Measurements from ENCODE around the gene ANK2. TPM values are rescaled to one million over a fixed set of nuclear protein-coding genes. Genes with fewer than 3 reads are reported as not detected.

ANK2 gene
- total RNA-seq, 1 experiment from 2014 or later = 5.6 TPM

- CTCF ChIA-PET = no interaction called here
- TF ChIP-seq MAX (IDR thresholded peaks at IDR 0.05) = peak; percentile 90
- no peak for TF ChIP-seq YY1 (IDR thresholded peaks at IDR 0.05; ENCODE audit: extremely low read depth, insufficient replicate concordance, low read depth, low read length)
- TF ChIP-seq SP1 (IDR thresholded peaks at IDR 0.05; ENCODE audit: low read depth) = peak; percentile 44
- no peak for TF ChIP-seq ZNF274 (IDR thresholded peaks at IDR 0.05; ENCODE audit: low read depth, low read length)
- TF ChIP-seq POLR2A (IDR thresholded peaks at IDR 0.05; ENCODE audit: borderline replicate concordance, extremely low read depth, insufficient read depth, insufficient read length) = no peak
- TF ChIP-seq CBX3 (IDR thresholded peaks at IDR 0.05; ENCODE audit: low read depth) = peak; percentile 95
- TF ChIP-seq FOSL1 (IDR thresholded peaks at IDR 0.05; ENCODE audit: low read depth) = peak; percentile 48; the same call in 1 of the 2 replicates
- no peak for TF ChIP-seq ZFX (IDR thresholded peaks at IDR 0.05)
- TF ChIP-seq, protein P1, sequence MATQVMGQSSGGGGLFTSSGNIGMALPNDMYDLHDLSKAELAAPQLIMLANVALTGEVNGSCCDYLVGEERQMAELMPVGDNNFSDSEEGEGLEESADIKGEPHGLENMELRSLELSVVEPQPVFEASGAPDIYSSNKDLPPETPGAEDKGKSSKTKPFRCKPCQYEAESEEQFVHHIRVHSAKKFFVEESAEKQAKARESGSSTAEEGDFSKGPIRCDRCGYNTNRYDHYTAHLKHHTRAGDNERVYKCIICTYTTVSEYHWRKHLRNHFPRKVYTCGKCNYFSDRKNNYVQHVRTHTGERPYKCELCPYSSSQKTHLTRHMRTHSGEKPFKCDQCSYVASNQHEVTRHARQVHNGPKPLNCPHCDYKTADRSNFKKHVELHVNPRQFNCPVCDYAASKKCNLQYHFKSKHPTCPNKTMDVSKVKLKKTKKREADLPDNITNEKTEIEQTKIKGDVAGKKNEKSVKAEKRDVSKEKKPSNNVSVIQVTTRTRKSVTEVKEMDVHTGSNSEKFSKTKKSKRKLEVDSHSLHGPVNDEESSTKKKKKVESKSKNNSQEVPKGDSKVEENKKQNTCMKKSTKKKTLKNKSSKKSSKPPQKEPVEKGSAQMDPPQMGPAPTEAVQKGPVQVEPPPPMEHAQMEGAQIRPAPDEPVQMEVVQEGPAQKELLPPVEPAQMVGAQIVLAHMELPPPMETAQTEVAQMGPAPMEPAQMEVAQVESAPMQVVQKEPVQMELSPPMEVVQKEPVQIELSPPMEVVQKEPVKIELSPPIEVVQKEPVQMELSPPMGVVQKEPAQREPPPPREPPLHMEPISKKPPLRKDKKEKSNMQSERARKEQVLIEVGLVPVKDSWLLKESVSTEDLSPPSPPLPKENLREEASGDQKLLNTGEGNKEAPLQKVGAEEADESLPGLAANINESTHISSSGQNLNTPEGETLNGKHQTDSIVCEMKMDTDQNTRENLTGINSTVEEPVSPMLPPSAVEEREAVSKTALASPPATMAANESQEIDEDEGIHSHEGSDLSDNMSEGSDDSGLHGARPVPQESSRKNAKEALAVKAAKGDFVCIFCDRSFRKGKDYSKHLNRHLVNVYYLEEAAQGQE (IDR thresholded peaks at IDR 0.05; ENCODE audit: low read depth) = no peak
- TF ChIP-seq JUND (IDR thresholded peaks at IDR 0.05) = peak; percentile 62; the same call in 1 of the 2 replicates
- TF ChIP-seq ELF1 (IDR thresholded peaks at IDR 0.05; ENCODE audit: borderline replicate concordance, low read depth) = no peak
- Histone ChIP-seq H3K36me3 (ENCODE audit: control insufficient read depth in 1 of 2, insufficient read depth in 2 of 2, low read length in 2 of 2) (no peaks in the 10 kb centered on the region), H4K20me1 (ENCODE audit: insufficient read depth) (no peaks in the 10 kb centered on the region), H3K4me3 (replicated peaks in 1 of 2; ENCODE audit: low read depth in 1 of 2, low read length in 2 of 2) (no peak overlapping the region), H3K4me1 (ENCODE audit: control insufficient read depth in 1 of 2, insufficient read depth in 2 of 2, low read length in 2 of 2) (peaks cover 0 to 7% of the 10 kb centered on the region in 2 experiments; a peak in 2 of 4 replicates), H3K79me2 (ENCODE audit: insufficient read depth, low read length) (no peaks in the 10 kb centered on the region), H3K27me3 (ENCODE audit: insufficient read depth, low read length) (no peaks in the 10 kb centered on the region), H3K27ac (ENCODE audit: low read depth, low read length) (no peak overlapping the region), H3K9me2 (ENCODE audit: insufficient read depth) (no peaks in the 10 kb centered on the region), H3K9me3 (ENCODE audit: control insufficient read depth in 1 of 2, insufficient read depth in 1 of 2, low read depth in 1 of 2, low read length in 2 of 2) (no peaks in the 10 kb centered on the region), H2AFZ (ENCODE audit: low read depth, low read length, poor library complexity, severe bottlenecking) (no peak overlapping the region), H3K9ac (ENCODE audit: low read length) (no peak overlapping the region), H3K4me2 (ENCODE audit: low read length) (peak overlapping the region; percentile 9; the same call in 1 of the 2 replicates)
- POLR2A ChIA-PET = no interaction called here
- intact Hi-C loops (cut with micrococcal nuclease) = no loop called here
- ATAC-seq = peak; percentile 75
- RAD21 ChIA-PET (ENCODE audit: low non-redundant PET in 1 of 2, low total read pairs in 2 of 2, uncharacterized antibody in 2 of 2, unreplicated experiment in 2 of 2) = no interaction called here
- BruUV-seq (replicated peaks) = no TSS peak
- DNase-seq (ENCODE audit: low read depth, low spot score) = no peak
Measured at GRCh38 chr4:113317523-113317922, 268.1 kb downstream of the ANK2 start.
